ENCODE data around the gene RBM33.
A peak's percentile ranks its signal among the peaks of the same experiment; 100 is the strongest.

The RBM33 gene

DNA sequence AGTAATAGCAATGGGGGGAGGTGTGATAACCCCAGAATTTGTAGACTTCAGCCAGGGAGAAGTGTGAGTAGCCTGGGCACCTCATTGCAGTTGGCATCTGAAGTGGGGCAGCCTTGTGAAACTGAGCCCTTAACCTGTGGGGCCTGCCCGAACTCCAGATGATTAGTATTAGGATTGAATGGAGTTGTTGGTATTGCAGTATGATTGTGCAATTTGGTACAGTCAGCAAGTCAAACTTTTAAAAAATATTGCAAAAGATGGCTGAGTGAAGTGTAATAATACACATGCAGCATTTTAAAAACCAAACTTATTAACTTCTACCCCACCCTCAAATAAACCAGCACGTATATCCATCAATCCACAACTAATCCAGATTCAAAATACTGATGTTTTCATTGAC is 9.3 kb downstream of the RBM33 start:
- DNase-seq (ENCODE audit: extremely low spot score), result no peak

DNA sequence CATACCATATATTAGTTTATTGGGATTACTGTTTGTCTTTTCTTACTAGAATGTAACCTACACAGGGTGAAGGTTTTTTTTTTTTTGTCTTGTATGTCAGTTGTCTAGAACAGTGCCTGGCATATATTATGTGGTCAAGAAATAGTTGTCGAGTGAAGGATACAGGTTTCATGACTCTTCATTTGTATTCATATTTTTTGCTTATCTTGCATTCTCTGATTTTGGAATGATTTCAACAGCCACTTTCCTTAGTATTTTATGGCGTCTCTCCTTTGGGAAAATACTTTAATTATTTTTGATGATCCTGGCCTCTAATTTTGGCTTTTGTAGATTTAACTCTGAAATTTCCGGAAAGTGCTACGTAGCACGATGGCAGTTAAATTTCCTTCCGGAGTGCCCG is 12.4 kb downstream of the RBM33 start:
- TF ChIP-seq, protein P1, sequence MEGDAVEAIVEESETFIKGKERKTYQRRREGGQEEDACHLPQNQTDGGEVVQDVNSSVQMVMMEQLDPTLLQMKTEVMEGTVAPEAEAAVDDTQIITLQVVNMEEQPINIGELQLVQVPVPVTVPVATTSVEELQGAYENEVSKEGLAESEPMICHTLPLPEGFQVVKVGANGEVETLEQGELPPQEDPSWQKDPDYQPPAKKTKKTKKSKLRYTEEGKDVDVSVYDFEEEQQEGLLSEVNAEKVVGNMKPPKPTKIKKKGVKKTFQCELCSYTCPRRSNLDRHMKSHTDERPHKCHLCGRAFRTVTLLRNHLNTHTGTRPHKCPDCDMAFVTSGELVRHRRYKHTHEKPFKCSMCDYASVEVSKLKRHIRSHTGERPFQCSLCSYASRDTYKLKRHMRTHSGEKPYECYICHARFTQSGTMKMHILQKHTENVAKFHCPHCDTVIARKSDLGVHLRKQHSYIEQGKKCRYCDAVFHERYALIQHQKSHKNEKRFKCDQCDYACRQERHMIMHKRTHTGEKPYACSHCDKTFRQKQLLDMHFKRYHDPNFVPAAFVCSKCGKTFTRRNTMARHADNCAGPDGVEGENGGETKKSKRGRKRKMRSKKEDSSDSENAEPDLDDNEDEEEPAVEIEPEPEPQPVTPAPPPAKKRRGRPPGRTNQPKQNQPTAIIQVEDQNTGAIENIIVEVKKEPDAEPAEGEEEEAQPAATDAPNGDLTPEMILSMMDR (IDR thresholded peaks at IDR 0.05; ENCODE audit: control extremely low read depth, extremely low read depth, low read depth, missing control alignments), result no peak
- POLR2A ChIA-PET, result interaction anchor here (0.6 kb wide), 1 partner anchor 44 kb away, joined by 5 read pairs; no protein-coding TSS in a partner anchor
- DNase-seq (ENCODE audit: extremely low spot score), result no peak
- CTCF ChIA-PET, result interaction anchor here (0.7 to 2.0 kb wide), 2 partner anchors 24 to 58 kb away, joined by 4 to 5 read pairs; no protein-coding TSS in a partner anchor

More for the DNA sequence above, 9.3 kb downstream of the RBM33 start:
- CTCF ChIA-PET, result interaction anchor here (2.6 kb wide), 1 partner anchor 55 kb away, joined by 11 read pairs; no protein-coding TSS in a partner anchor
- TF ChIP-seq, protein P1 (IDR thresholded peaks at IDR 0.05; ENCODE audit: control extremely low read depth, extremely low read depth, low read depth, missing control alignments), result no peak
- POLR2A ChIA-PET, result no interaction called here

DNA sequence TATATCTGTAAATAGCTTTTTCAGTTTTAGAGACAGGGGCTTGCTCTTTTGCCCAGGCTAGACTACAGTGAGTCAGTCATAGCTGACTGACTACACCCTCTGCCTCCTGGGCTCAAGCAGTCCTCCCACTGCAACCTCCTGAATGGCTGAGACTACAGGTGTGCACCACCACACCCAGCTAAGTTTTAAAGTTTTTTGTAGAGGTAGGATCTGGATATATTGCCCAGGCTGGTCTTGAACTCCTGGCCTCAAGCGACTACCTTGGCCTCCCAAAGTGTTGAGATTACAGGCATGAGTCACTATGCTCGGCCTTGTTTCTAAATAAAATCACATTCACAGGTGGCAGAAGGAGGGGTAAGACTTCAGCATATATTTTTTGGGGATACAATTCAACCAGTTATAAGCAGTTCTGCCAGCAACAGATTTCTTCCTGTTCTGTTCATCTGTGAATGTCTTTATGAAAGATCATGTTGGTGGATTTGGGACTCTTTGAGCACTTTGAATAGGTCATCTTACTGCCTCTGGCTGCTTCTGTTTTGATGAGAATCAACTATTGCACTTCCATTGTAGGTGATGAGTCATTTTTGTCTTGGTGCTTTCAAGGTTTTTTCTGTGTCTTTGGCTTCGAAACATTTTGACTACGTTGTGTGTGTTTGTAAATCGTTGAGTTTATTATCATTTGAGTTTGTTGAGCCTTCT is 15.7 kb downstream of the RBM33 start:
- TF ChIP-seq, protein P1 (IDR thresholded peaks at IDR 0.05; ENCODE audit: control extremely low read depth, extremely low read depth, low read depth, missing control alignments), result no peak
- POLR2A ChIA-PET, result no interaction called here
- CTCF ChIA-PET, result interaction anchor here (1.0 to 1.7 kb wide), 5 partner anchors 8 to 76 kb away, joined by 3 to 6 read pairs (median 3); no protein-coding TSS in a partner anchor
- DNase-seq (ENCODE audit: extremely low spot score), result peak; percentile 61

DNA sequence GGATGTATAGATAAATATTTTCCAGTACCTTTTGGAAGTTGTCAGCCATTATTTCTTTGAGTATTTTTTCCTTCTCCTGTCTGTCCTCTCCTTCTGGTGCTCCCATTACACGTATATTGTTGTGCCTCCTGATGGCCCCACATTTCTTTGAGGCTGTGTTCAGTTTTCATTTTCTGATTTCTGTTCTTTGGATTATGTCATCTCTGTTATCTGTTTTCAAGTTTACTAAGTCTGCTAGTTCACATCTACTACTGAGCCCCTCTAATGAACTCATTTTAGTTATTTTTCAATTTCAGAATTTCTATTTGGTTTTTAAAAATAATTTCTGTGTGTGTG is 16.3 kb downstream of the RBM33 start:
- CTCF ChIA-PET, result interaction anchor here (1.7 kb wide), 1 partner anchor 62 kb away, joined by 4 read pairs; no protein-coding TSS in a partner anchor
- POLR2A ChIA-PET, result no interaction called here
- DNase-seq (ENCODE audit: extremely low spot score), result peak; percentile 55
- TF ChIP-seq, protein P1 (IDR thresholded peaks at IDR 0.05; ENCODE audit: control extremely low read depth, extremely low read depth, low read depth, missing control alignments), result no peak

DNA sequence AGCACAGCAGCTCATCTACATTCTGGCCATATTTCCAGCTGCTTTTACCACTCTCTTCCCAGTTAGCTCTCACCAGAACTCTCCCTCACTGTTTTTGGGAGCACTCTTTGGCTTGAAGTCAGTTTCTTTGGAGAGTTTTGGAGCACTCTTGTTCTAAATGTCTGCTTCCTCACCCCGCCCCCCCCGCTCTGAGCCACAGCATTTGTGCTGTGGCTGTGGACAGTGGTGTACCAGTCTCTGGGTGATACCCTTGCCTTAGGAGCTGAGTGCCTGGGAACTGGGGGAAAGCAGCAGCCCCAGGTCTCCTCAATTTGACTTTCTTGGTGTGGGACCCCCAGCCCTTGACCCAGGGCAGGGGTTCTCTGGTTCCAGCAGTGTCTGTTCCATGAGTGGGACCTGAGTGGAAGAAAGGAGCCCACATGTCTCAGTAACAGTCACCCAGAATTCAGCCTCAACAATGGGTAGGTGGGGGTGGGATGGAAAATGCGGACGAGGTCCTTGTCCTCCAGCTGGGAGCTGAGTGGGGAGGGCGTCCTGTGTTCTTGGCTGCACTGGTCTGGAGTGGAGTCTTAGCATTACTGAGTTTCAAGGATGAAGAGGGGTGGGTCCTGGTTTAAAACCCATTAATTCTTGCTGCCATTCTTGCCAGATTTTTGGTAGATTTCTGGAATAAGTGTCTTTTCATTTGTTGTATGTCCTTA is 18.0 kb downstream of the RBM33 start:
- ChIA-PET CTCF (interaction anchor here (0.7 to 1.7 kb wide), 4 partner anchors 53 to 1691 kb away, joined by 3 to 4 read pairs (median 4); no protein-coding TSS in a partner anchor), POLR2A (no interaction called here)
- DNase-seq (ENCODE audit: extremely low spot score), result no peak
- TF ChIP-seq, protein P1 (IDR thresholded peaks at IDR 0.05; ENCODE audit: control extremely low read depth, extremely low read depth, low read depth, missing control alignments), result no peak

DNA sequence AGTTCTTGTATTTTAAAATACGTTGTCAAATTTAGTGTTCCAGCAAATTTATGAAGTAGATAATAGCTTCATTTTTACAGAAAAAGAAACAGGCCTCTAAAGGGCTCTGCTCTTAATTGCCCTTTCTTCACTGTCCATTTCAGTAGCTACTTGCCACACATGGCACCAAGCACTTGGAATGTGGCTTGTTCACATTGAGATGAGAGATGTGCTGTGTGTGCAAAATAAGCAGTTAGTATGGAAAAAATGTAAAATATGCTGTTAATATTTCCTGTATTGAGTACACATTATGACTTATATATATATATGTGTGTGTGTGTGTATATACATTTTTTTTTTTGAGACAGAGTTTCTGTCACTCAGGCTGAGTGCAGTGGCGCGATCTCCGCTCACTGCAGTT is 19.5 kb downstream of the RBM33 start:
- ChIA-PET CTCF (interaction anchor here (0.8 to 1.6 kb wide), 5 partner anchors 9 to 66 kb away, joined by 3 to 5 read pairs (median 4); no protein-coding TSS in a partner anchor), POLR2A (no interaction called here)
- TF ChIP-seq, protein P1 (IDR thresholded peaks at IDR 0.05; ENCODE audit: control extremely low read depth, extremely low read depth, low read depth, missing control alignments), result no peak
- DNase-seq (ENCODE audit: extremely low spot score), result no peak

Data from GM10248 (cell line).